DND-41 (cell line): ENCODE results near the gene ZDHHC11B.
"Not testable (repeated sequence)": the region's sequence is repeated elsewhere in the genome, so short reads cannot be mapped to it uniquely, and the experiment has no call there.

Source experiments
- ATAC-seq: fragments of 200-7000 bp; cut with Tn5 transposase; 3 replicates; pipeline ENCODE4 v1.9.1; 2021; ENCODE audit warnings: low read depth; ENCODE audit not compliant: insufficient read depth
- DNase-seq: peaks from one replicate; pipeline ENCODE4 v3.0.0-alpha.2; 2020
- H2AFZ ChIP-seq: 2 replicates; pipeline ENCODE4 v1.6.0; 2012; ENCODE audit warnings: low read depth, low read length
- H3K27ac ChIP-seq: 2 replicates; pipeline ENCODE4 v1.5.1; 2012; ENCODE audit warnings: low read length, inconsistent platforms
- H3K27me3 ChIP-seq: fragments of 200-600 bp; sonication (generic); 2 replicates; pipeline ENCODE4 v1.6.0; 2012; ENCODE audit warnings: low read length, mild to moderate bottlenecking, inconsistent platforms; ENCODE audit not compliant: insufficient read depth, poor library complexity
- H3K36me3 ChIP-seq: 2 replicates; pipeline ENCODE4 v1.5.1; 2012; ENCODE audit warnings: low read length, inconsistent platforms; ENCODE audit not compliant: insufficient read depth
- H3K4me1 ChIP-seq: 2 replicates; pipeline ENCODE4 v1.5.1; 2012; ENCODE audit warnings: mild to moderate bottlenecking, low read length; ENCODE audit not compliant: insufficient read depth
- H3K4me2 ChIP-seq: 2 replicates; pipeline ENCODE4 v1.6.0; 2012; ENCODE audit warnings: mild to moderate bottlenecking, moderate library complexity, low read length, inconsistent platforms; ENCODE audit not compliant: insufficient read depth
- H3K4me3 ChIP-seq, 2 experiments: fragments of 200-600 bp in 1 of 2; shearing (Covaris generic) in 1 of 2; 2 replicates each; pipeline ENCODE4 v1.5.1; 2012 to 2016; ENCODE audit warnings: inconsistent platforms in 2 of 2, low read length in 2 of 2, mild to moderate bottlenecking in 2 of 2, low read depth in 1 of 2, moderate library complexity in 1 of 2
- H3K79me2 ChIP-seq: 2 replicates; pipeline ENCODE4 v1.6.0; 2012; ENCODE audit warnings: low read length, inconsistent platforms; ENCODE audit not compliant: insufficient read depth
- H3K9ac ChIP-seq: 2 replicates; pipeline ENCODE4 v1.6.0; 2012; ENCODE audit warnings: low read depth, mild to moderate bottlenecking, inconsistent platforms, low read length, moderate library complexity
- H3K9me3 ChIP-seq: 2 replicates; pipeline ENCODE4 v1.5.1; 2012; ENCODE audit warnings: low read length, moderate library complexity, mild to moderate bottlenecking, inconsistent platforms; ENCODE audit not compliant: insufficient read depth, severe bottlenecking
- H4K20me1 ChIP-seq: 2 replicates; pipeline ENCODE4 v1.6.0; 2012; ENCODE audit warnings: low read length; ENCODE audit not compliant: insufficient read depth
- CTCF ChIP-seq: IDR thresholded peaks from 2 replicates; pipeline ENCODE4 v1.5.1; 2012; ENCODE audit warnings: borderline replicate concordance, low read length, moderate library complexity, mild to moderate bottlenecking; ENCODE audit not compliant: poor library complexity, severe bottlenecking; ENCODE audit errors: extremely low read depth
- EZH2 ChIP-seq: IDR thresholded peaks from 3 replicates; pipeline ENCODE4 v1.6.1; 2012; ENCODE audit warnings: borderline replicate concordance, low read depth, mild to moderate bottlenecking, moderate library complexity, low read length, inconsistent platforms; ENCODE audit not compliant: severe bottlenecking

The ZDHHC11B gene

GRCh38 chr5:679166-679895, 105.2 kb downstream of the ZDHHC11B start:
- not testable (repeated sequence) for H3K9ac ChIP-seq, DNase-seq, H3K36me3 ChIP-seq, H3K4me1 ChIP-seq, H2AFZ ChIP-seq, ATAC-seq, H3K79me2 ChIP-seq, H3K27me3 ChIP-seq, H3K4me2 ChIP-seq, H4K20me1 ChIP-seq, H3K4me3 ChIP-seq, H3K27ac ChIP-seq, H3K9me3 ChIP-seq

GRCh38 chr5:678521-678920, 106.0 kb downstream of the ZDHHC11B start:
- H3K9me3 ChIP-seq, DNase-seq, H2AFZ ChIP-seq: not testable (repeated sequence)

DNA sequence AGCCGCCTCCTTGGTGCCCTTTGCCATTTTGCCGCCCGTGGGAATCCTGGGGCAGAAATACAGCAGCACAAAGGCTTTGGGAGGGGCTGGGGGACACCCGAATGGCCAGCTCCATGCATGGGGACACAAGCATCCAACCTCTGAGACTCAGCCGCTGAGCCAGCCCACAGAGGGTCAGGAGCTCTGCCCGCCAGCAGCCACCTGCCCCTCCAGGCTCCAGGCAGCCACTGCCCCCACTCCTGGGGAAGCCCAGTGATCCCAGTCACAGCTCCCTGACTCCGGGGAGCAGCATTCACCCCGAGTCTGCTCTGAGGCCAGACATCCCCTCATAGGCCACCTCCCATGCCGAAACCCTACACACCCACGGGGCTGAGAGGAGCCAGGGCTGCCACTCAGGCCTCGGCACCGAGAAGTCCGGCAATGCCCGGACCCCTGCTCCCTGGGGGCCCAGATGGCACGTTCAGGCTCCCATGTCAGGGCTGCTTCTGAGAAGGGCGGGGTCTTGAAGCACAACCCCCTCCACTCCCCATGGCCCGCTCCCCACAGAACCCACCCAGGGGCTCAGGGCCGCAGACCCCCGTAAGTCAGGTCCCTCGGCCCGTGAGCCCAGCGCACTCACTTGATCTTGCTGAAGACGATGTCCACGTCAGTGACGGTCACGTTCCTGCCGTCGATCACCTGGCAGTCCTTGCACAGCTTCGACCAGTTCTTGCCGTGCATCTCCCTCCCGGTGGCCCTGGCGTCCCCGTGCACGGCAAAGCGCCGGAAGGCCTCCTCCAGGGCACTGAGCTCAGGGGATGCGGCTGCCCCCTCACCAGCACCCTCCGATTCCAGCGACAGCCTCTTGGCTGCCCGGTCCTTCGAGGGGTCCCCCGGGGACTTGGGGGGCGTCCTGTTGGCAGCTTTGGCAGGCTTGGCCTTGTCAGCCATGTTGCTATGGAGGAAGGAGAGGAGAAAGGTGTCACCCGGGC, 107.1 kb downstream of the ZDHHC11B start:
- H3K27ac ChIP-seq, result no peak overlapping the region
- peaks cover 17% of the 10 kb centered on the region for H4K20me1 ChIP-seq
- H3K9ac ChIP-seq, result no peak overlapping the region
- DNase-seq (no peak), ATAC-seq (no peak)
- no peaks in the 10 kb centered on the region for H3K79me2 ChIP-seq
- H3K36me3 ChIP-seq, result no peaks in the 10 kb centered on the region
- no peak overlapping the region for H3K4me2 ChIP-seq
- no peak overlapping the region for H3K4me3 ChIP-seq
- no peak for TF ChIP-seq EZH2
- no peak for TF ChIP-seq CTCF
- no peaks in the 10 kb centered on the region for H3K9me3 ChIP-seq
- H2AFZ ChIP-seq, result no peak overlapping the region
- no peaks in the 10 kb centered on the region for H3K4me1 ChIP-seq
- no peaks in the 10 kb centered on the region for H3K27me3 ChIP-seq

More at GRCh38 chr5:678521-678920, 106.0 kb downstream of the ZDHHC11B start:
- not testable (repeated sequence) for H3K36me3 ChIP-seq, H3K27me3 ChIP-seq, H3K27ac ChIP-seq, H3K4me1 ChIP-seq, H3K4me2 ChIP-seq, H3K79me2 ChIP-seq, H3K9ac ChIP-seq, H3K4me3 ChIP-seq, ATAC-seq
- H4K20me1 ChIP-seq, result peaks cover 13% of the 10 kb centered on the region

GRCh38 chr5:676699-677076, 107.8 kb downstream of the ZDHHC11B start:
- Histone ChIP-seq H4K20me1 (peaks cover 20% of the 10 kb centered on the region), H3K79me2 (no peaks in the 10 kb centered on the region), H3K4me3 (no peak overlapping the region), H3K9ac (no peak overlapping the region), H2AFZ (no peak overlapping the region), H3K36me3 (no peaks in the 10 kb centered on the region), H3K27ac (no peak overlapping the region), H3K27me3 (no peaks in the 10 kb centered on the region), H3K9me3 (no peaks in the 10 kb centered on the region), H3K4me1 (no peaks in the 10 kb centered on the region), H3K4me2 (no peak overlapping the region)
- TF ChIP-seq EZH2, result no peak
- TF ChIP-seq CTCF, result no peak
- DNase-seq, result no peak
- no peak for ATAC-seq
